SK-N-MC (cell line): ENCODE results near the gene EGFL7.
A peak's percentile ranks its signal among the peaks of the same experiment; 100 is the strongest.

ENCODE experiments used
- DNase-seq: peaks from one replicate; pipeline ENCODE4 v3.0.0-alpha.2; 2011; ENCODE audit warnings: low read depth, low spot score
- H3K27ac ChIP-seq: fragments of 200-600 bp; sonication (generic); 2 replicates; pipeline ENCODE4 v1.5.1; 2016; ENCODE audit warnings: mixed run types
- H3K36me3 ChIP-seq: fragments of 200-600 bp; sonication (generic); 2 replicates; pipeline ENCODE4 v1.6.1; 2017; ENCODE audit warnings: antibody characterized with exemption, low read length, mixed read lengths; ENCODE audit not compliant: insufficient read depth
- H3K4me3 ChIP-seq: fragments of 200-600 bp; sonication (generic); 2 replicates; pipeline ENCODE4 v1.5.1; 2016
- H3K9ac ChIP-seq: fragments of 200-600 bp; sonication (generic); 2 replicates; pipeline ENCODE4 v1.8.0; 2017; ENCODE audit warnings: mixed run types, mixed read lengths; ENCODE audit not compliant: insufficient read length
- H3K9me3 ChIP-seq: fragments of 200-600 bp; sonication (generic); 2 replicates; pipeline ENCODE4 v1.6.1; 2017; ENCODE audit warnings: low read depth, mild to moderate bottlenecking, antibody characterized with exemption, low read length, moderate library complexity, mixed read lengths
- EZH2 ChIP-seq: fragments of 200-600 bp; sonication (generic); IDR thresholded peaks from one replicate; pipeline ENCODE4 v1.6.1; 2017; ENCODE audit warnings: antibody characterized with exemption
- FOXP2 ChIP-seq: optimal IDR thresholded peaks from 2 replicates; pipeline ENCODE3; 2011; ENCODE audit warnings: mild to moderate bottlenecking, moderate library complexity; ENCODE audit not compliant: insufficient read depth; ENCODE audit errors: extremely low read length, control extremely low read depth
- POLR2AphosphoS5 ChIP-seq: IDR thresholded peaks from 2 replicates; pipeline ENCODE4 v1.6.1; 2012; ENCODE audit warnings: mild to moderate bottlenecking, low read depth, low read length, borderline replicate concordance

EGFL7 gene

GRCh38 chr9:136678624-136679023 lies 15.9 kb downstream of the EGFL7 start:
- no peak for DNase-seq
- H3K9me3 ChIP-seq = no peaks in the 10 kb centered on the region
- H3K4me3 ChIP-seq = no peak overlapping the region
- TF ChIP-seq EZH2 (no peak), POLR2AphosphoS5 (no peak), FOXP2 (no peak)
- H3K27ac ChIP-seq = no peak overlapping the region
- H3K36me3 ChIP-seq = no peaks in the 10 kb centered on the region
- no peak overlapping the region for H3K9ac ChIP-seq

GRCh38 chr9:136679431-136679941 lies 16.8 kb downstream of the EGFL7 start:
- H3K9me3 ChIP-seq = no peaks in the 10 kb centered on the region
- no peak overlapping the region for H3K9ac ChIP-seq
- H3K36me3 ChIP-seq = no peaks in the 10 kb centered on the region
- DNase-seq = no peak
- H3K4me3 ChIP-seq = peak overlapping the region; percentile 69
- no peak for TF ChIP-seq POLR2AphosphoS5
- TF ChIP-seq EZH2 = no peak
- TF ChIP-seq FOXP2 = peak; percentile 66
- 0 out of 2 replicates have a peak overlapping the region, but pooled peaks have one; percentile 57 for H3K27ac ChIP-seq

- H3K4me3 ChIP-seq = no peak overlapping the region
- TF ChIP-seq POLR2AphosphoS5 (no peak), FOXP2 (no peak), EZH2 (no peak)
- no peaks in the 10 kb centered on the region for H3K9me3 ChIP-seq
- no peak overlapping the region for H3K27ac ChIP-seq
- no peak overlapping the region for H3K9ac ChIP-seq
- H3K36me3 ChIP-seq = no peaks in the 10 kb centered on the region
- no peak for DNase-seq
These were observed 18.3 kb downstream of the EGFL7 start for GRCh38 chr9:136681029-136681428.

- DNase-seq = no peak
- no peak overlapping the region for H3K4me3 ChIP-seq
- no peak overlapping the region for H3K27ac ChIP-seq
- H3K9me3 ChIP-seq = no peaks in the 10 kb centered on the region
- no peak for TF ChIP-seq FOXP2
- TF ChIP-seq POLR2AphosphoS5 = no peak
- TF ChIP-seq EZH2 = no peak
- H3K9ac ChIP-seq = no peak overlapping the region
- H3K36me3 ChIP-seq = no peaks in the 10 kb centered on the region
These were observed 19.4 kb downstream of the EGFL7 start for GRCh38 chr9:136681945-136682699.

- no peak for DNase-seq
- TF ChIP-seq FOXP2 (no peak), POLR2AphosphoS5 (no peak), EZH2 (no peak)
- H3K36me3 ChIP-seq = no peaks in the 10 kb centered on the region
- no peak overlapping the region for H3K27ac ChIP-seq
- no peaks in the 10 kb centered on the region for H3K9me3 ChIP-seq
- no peak overlapping the region for H3K9ac ChIP-seq
- H3K4me3 ChIP-seq = no peak overlapping the region
These were observed 20.0 kb downstream of the EGFL7 start for GRCh38 chr9:136682710-136683109.

- DNase-seq = no peak
- TF ChIP-seq POLR2AphosphoS5 = no peak
- no peak for TF ChIP-seq FOXP2
- no peak for TF ChIP-seq EZH2
- no peaks in the 10 kb centered on the region for H3K36me3 ChIP-seq
- H3K4me3 ChIP-seq = no peak overlapping the region
- H3K9me3 ChIP-seq = no peaks in the 10 kb centered on the region
- no peak overlapping the region for H3K27ac ChIP-seq
- H3K9ac ChIP-seq = no peak overlapping the region
These were observed 20.5 kb downstream of the EGFL7 start for GRCh38 chr9:136683173-136683745.

GRCh38 chr9:136683755-136684154 lies 21.0 kb downstream of the EGFL7 start:
- no peak overlapping the region for H3K9ac ChIP-seq
- no peaks in the 10 kb centered on the region for H3K36me3 ChIP-seq
- no peak overlapping the region for H3K27ac ChIP-seq
- TF ChIP-seq EZH2 (no peak), POLR2AphosphoS5 (no peak), FOXP2 (no peak)
- no peak overlapping the region for H3K4me3 ChIP-seq
- no peaks in the 10 kb centered on the region for H3K9me3 ChIP-seq
- no peak for DNase-seq

- Histone ChIP-seq H3K9ac (no peak overlapping the region), H3K36me3 (no peaks in the 10 kb centered on the region), H3K4me3 (no peak overlapping the region), H3K9me3 (no peaks in the 10 kb centered on the region), H3K27ac (no peak overlapping the region)
- TF ChIP-seq FOXP2 (no peak), EZH2 (no peak)
- DNase-seq = no peak
These were observed 21.6 kb downstream of the EGFL7 start for GRCh38 chr9:136684339-136684738.
